Muscle layer of colon (tissue), 2 donors: Measurements from ENCODE around the gene JAK2.
A peak's percentile ranks its signal among the peaks of the same experiment; 100 is the strongest.

Experiments used
- H3K27ac ChIP-seq: one replicate; pipeline ENCODE4 v1.7.0; 2013; ENCODE audit warnings: low read depth, mild to moderate bottlenecking, low read length, moderate library complexity
- H3K27me3 ChIP-seq, 2 donors: one replicate each; pipeline ENCODE4 v1.7.0; 2013; ENCODE audit warnings: low read length in 2 of 2, mild to moderate bottlenecking in 2 of 2; ENCODE audit not compliant: insufficient read depth in 2 of 2, control insufficient read depth in 1 of 2
- H3K36me3 ChIP-seq: one replicate; pipeline ENCODE4 v1.7.0; 2013; ENCODE audit warnings: mild to moderate bottlenecking, low read length; ENCODE audit not compliant: insufficient read depth
- H3K4me1 ChIP-seq: one replicate; pipeline ENCODE4 v1.7.0; 2013; ENCODE audit warnings: mild to moderate bottlenecking, low read length; ENCODE audit not compliant: insufficient read depth
- H3K4me3 ChIP-seq, 2 donors: one replicate each; pipeline ENCODE4 v1.7.0; 2013; ENCODE audit warnings: low read length in 2 of 2, low read depth in 1 of 2, mild to moderate bottlenecking in 1 of 2, moderate library complexity in 1 of 2
- H3K9ac ChIP-seq: one replicate; pipeline ENCODE4 v1.7.0; 2013; ENCODE audit warnings: low read length
- H3K9me3 ChIP-seq: one replicate; pipeline ENCODE4 v1.7.0; 2013; ENCODE audit warnings: mild to moderate bottlenecking, low read length
- donor health status: abdominal sarcoma.
- donor health status: Adenocarcinoma of cecum.

The JAK2 gene

GRCh38 chr9:4982721-4983482 is 2.2 kb upstream of the JAK2 start:
- no peaks in the 10 kb centered on the region for H3K9me3 ChIP-seq
- H3K27ac ChIP-seq: no peak overlapping the region
- no peaks in the 10 kb centered on the region for H3K27me3 ChIP-seq
- no peaks in the 10 kb centered on the region for H3K36me3 ChIP-seq
- peaks cover 31% of the 10 kb centered on the region for H3K4me1 ChIP-seq
- H3K9ac ChIP-seq: no peak overlapping the region
- H3K4me3 ChIP-seq: no peak overlapping the region

- Histone ChIP-seq H3K4me1 (peaks cover 31% of the 10 kb centered on the region), H3K27me3 (no peaks in the 10 kb centered on the region), H3K27ac (peak overlapping the region; percentile 80), H3K9me3 (no peaks in the 10 kb centered on the region), H3K9ac (peak overlapping the region; percentile 90), H3K4me3 (peak overlapping the region; percentile 76 to 77), H3K36me3 (no peaks in the 10 kb centered on the region)
These were observed 1.4 kb upstream of the JAK2 start for GRCh38 chr9:4983601-4984165.

- peak overlapping the region; percentile 80 for H3K27ac ChIP-seq
- peaks cover 30% of the 10 kb centered on the region for H3K4me1 ChIP-seq
- peak overlapping the region; percentile 76 to 77 for H3K4me3 ChIP-seq
- H3K9ac ChIP-seq: peak overlapping the region; percentile 90
- no peaks in the 10 kb centered on the region for H3K9me3 ChIP-seq
- no peaks in the 10 kb centered on the region for H3K27me3 ChIP-seq
- no peaks in the 10 kb centered on the region for H3K36me3 ChIP-seq
These were observed 876 bp upstream of the JAK2 start for GRCh38 chr9:4984171-4984620.

- no peaks in the 10 kb centered on the region for H3K27me3 ChIP-seq
- no peaks in the 10 kb centered on the region for H3K36me3 ChIP-seq
- H3K4me1 ChIP-seq: peaks cover 24% of the 10 kb centered on the region
- peak overlapping the region; percentile 80 for H3K27ac ChIP-seq
- H3K4me3 ChIP-seq: peak overlapping the region; percentile 76 to 77
- H3K9me3 ChIP-seq: no peaks in the 10 kb centered on the region
- H3K9ac ChIP-seq: peak overlapping the region; percentile 74
These were observed 554 bp downstream of the JAK2 start for GRCh38 chr9:4985386-4986266.

GRCh38 chr9:4986296-4986695 is 1.2 kb downstream of the JAK2 start:
- H3K9ac ChIP-seq: peak overlapping the region; percentile 74

GRCh38 chr9:4986783-4987182 is 1.7 kb downstream of the JAK2 start:
- H3K9me3 ChIP-seq: no peaks in the 10 kb centered on the region
- H3K4me3 ChIP-seq: peak overlapping the region in 1 of 2 donors; percentile 0
- H3K27ac ChIP-seq: no peak overlapping the region
- no peaks in the 10 kb centered on the region for H3K27me3 ChIP-seq
- no peaks in the 10 kb centered on the region for H3K36me3 ChIP-seq
- peaks cover 24% of the 10 kb centered on the region for H3K4me1 ChIP-seq
- H3K9ac ChIP-seq: no peak overlapping the region

More at GRCh38 chr9:4986296-4986695, 1.2 kb downstream of the JAK2 start:
- no peaks in the 10 kb centered on the region for H3K9me3 ChIP-seq
- H3K27me3 ChIP-seq: no peaks in the 10 kb centered on the region
- no peaks in the 10 kb centered on the region for H3K36me3 ChIP-seq
- H3K4me1 ChIP-seq: peaks cover 24% of the 10 kb centered on the region
- H3K27ac ChIP-seq: peak overlapping the region; percentile 80
- H3K4me3 ChIP-seq: peak overlapping the region; percentile 76 to 77

GRCh38 chr9:4987961-4988421 is 2.9 kb downstream of the JAK2 start:
- Histone ChIP-seq H3K27ac (no peak overlapping the region), H3K27me3 (no peaks in the 10 kb centered on the region), H3K36me3 (peaks cover 8% of the 10 kb centered on the region), H3K9me3 (no peaks in the 10 kb centered on the region), H3K9ac (no peak overlapping the region), H3K4me3 (no peak overlapping the region), H3K4me1 (peaks cover 19% of the 10 kb centered on the region)

GRCh38 chr9:4992872-4993271 is 7.8 kb downstream of the JAK2 start:
- Histone ChIP-seq H3K36me3 (peaks cover 8% of the 10 kb centered on the region), H3K4me1 (no peaks in the 10 kb centered on the region)

GRCh38 chr9:4994166-4994890 is 9.3 kb downstream of the JAK2 start:
- Histone ChIP-seq H3K36me3 (peaks cover 8% of the 10 kb centered on the region), H3K27ac (no peak overlapping the region), H3K4me3 (no peak overlapping the region), H3K9ac (no peak overlapping the region), H3K4me1 (no peaks in the 10 kb centered on the region), H3K27me3 (no peaks in the 10 kb centered on the region), H3K9me3 (no peaks in the 10 kb centered on the region)

More at GRCh38 chr9:4992872-4993271, 7.8 kb downstream of the JAK2 start:
- no peak overlapping the region for H3K27ac ChIP-seq
- no peak overlapping the region for H3K9ac ChIP-seq
- no peaks in the 10 kb centered on the region for H3K9me3 ChIP-seq
- no peak overlapping the region for H3K4me3 ChIP-seq
- no peaks in the 10 kb centered on the region for H3K27me3 ChIP-seq

GRCh38 chr9:4997196-4997595 is 12.1 kb downstream of the JAK2 start:
- no peak overlapping the region for H3K27ac ChIP-seq
- no peak overlapping the region for H3K4me3 ChIP-seq
- H3K36me3 ChIP-seq: peaks cover 8% of the 10 kb centered on the region

More at GRCh38 chr9:4997196-4997595, 12.1 kb downstream of the JAK2 start:
- Histone ChIP-seq H3K4me1 (no peaks in the 10 kb centered on the region), H3K9ac (no peak overlapping the region), H3K9me3 (no peaks in the 10 kb centered on the region), H3K27me3 (no peaks in the 10 kb centered on the region)
